HFF-Myc (cell line): ENCODE results near the gene RALGAPA2.

Experiments used
- DNase-seq: peaks from one replicate; pipeline ENCODE4 v3.0.0-alpha.2; 2011; ENCODE audit warnings: low read depth; ENCODE audit errors: extremely low read depth
- H3K4me3 ChIP-seq: replicated peaks from 2 replicates; pipeline ENCODE4 v1.5.1; 2011; ENCODE audit warnings: low read depth, mild to moderate bottlenecking, control low read depth, low read length
- CTCF ChIP-seq: IDR thresholded peaks from 2 replicates; pipeline ENCODE4 v1.5.1; 2012; ENCODE audit warnings: mild to moderate bottlenecking, low read depth, low read length, control low read depth; ENCODE audit errors: missing control alignments

Gene RALGAPA2

GRCh38 chr20:20729563-20729962, 17.1 kb upstream of the RALGAPA2 start:
- DNase-seq = no peak
- no peak for TF ChIP-seq CTCF
- no peak overlapping the region for H3K4me3 ChIP-seq

- DNase-seq = no peak
- TF ChIP-seq CTCF = no peak
- no peak overlapping the region for H3K4me3 ChIP-seq
Measured at GRCh38 chr20:20721489-20721888, 9.0 kb upstream of the RALGAPA2 start.

GRCh38 chr20:20720158-20720557, 7.7 kb upstream of the RALGAPA2 start:
- H3K4me3 ChIP-seq = no peak overlapping the region
- DNase-seq = no peak
- no peak for TF ChIP-seq CTCF

- no peak overlapping the region for H3K4me3 ChIP-seq
- no peak for DNase-seq
- no peak for TF ChIP-seq CTCF
Measured at GRCh38 chr20:20719411-20719810, 7.0 kb upstream of the RALGAPA2 start.

GRCh38 chr20:20713244-20713765, 861 bp upstream of the RALGAPA2 start:
- H3K4me3 ChIP-seq = peak overlapping the region; percentile 69
- TF ChIP-seq CTCF = no peak
- no peak for DNase-seq

GRCh38 chr20:20712004-20712473, 405 bp downstream of the RALGAPA2 start:
- no peak for TF ChIP-seq CTCF
- no peak for DNase-seq

GRCh38 chr20:20711413-20711812, 1.0 kb downstream of the RALGAPA2 start:
- DNase-seq = no peak

More at GRCh38 chr20:20712004-20712473, 405 bp downstream of the RALGAPA2 start:
- peak overlapping the region; percentile 69 for H3K4me3 ChIP-seq

More at GRCh38 chr20:20711413-20711812, 1.0 kb downstream of the RALGAPA2 start:
- TF ChIP-seq CTCF = no peak
- H3K4me3 ChIP-seq = peak overlapping the region; percentile 69
